Subcutaneous abdominal adipose tissue (tissue), 5 donors: ENCODE results near the gene ADGRL2.

Experiments
- H3K27ac ChIP-seq: one replicate; pipeline ENCODE4 v1.7.0; 2013; ENCODE audit warnings: low read depth, mild to moderate bottlenecking, inconsistent platforms, low read length, moderate library complexity
- H3K27me3 ChIP-seq, 5 donors: one replicate each; pipeline ENCODE4 v1.7.0; 2013; ENCODE audit warnings: low read length in 5 of 5, inconsistent platforms in 1 of 5; ENCODE audit not compliant: control insufficient read depth in 5 of 5, insufficient read depth in 4 of 5
- H3K36me3 ChIP-seq, 5 donors: one replicate each; pipeline ENCODE4 v1.7.0; 2013; ENCODE audit warnings: low read length in 5 of 5; ENCODE audit not compliant: control insufficient read depth in 5 of 5, insufficient read depth in 5 of 5
- H3K4me1 ChIP-seq, 5 donors: one replicate each; pipeline ENCODE4 v1.7.0; 2013; ENCODE audit warnings: low read length in 5 of 5, mild to moderate bottlenecking in 3 of 5, moderate library complexity in 1 of 5; ENCODE audit not compliant: control insufficient read depth in 5 of 5, insufficient read depth in 5 of 5
- H3K4me3 ChIP-seq, 5 donors: one replicate each; pipeline ENCODE4 v1.7.0; 2013; ENCODE audit warnings: low read length in 5 of 5, low read depth in 1 of 5
- H3K9ac ChIP-seq, 5 donors: one replicate each; pipeline ENCODE4 v1.7.0; 2013; ENCODE audit warnings: low read length in 5 of 5, mild to moderate bottlenecking in 4 of 5, moderate library complexity in 3 of 5
- H3K9me3 ChIP-seq, 5 donors: one replicate each; pipeline ENCODE4 v1.7.0; 2013; ENCODE audit warnings: low read length in 5 of 5; ENCODE audit not compliant: control insufficient read depth in 5 of 5
- donor health status: healthy.
- donor health status: healthy.
- donor health status: healthy.
- donor health status: healthy.
- donor health status: healthy.

ADGRL2 gene

DNA sequence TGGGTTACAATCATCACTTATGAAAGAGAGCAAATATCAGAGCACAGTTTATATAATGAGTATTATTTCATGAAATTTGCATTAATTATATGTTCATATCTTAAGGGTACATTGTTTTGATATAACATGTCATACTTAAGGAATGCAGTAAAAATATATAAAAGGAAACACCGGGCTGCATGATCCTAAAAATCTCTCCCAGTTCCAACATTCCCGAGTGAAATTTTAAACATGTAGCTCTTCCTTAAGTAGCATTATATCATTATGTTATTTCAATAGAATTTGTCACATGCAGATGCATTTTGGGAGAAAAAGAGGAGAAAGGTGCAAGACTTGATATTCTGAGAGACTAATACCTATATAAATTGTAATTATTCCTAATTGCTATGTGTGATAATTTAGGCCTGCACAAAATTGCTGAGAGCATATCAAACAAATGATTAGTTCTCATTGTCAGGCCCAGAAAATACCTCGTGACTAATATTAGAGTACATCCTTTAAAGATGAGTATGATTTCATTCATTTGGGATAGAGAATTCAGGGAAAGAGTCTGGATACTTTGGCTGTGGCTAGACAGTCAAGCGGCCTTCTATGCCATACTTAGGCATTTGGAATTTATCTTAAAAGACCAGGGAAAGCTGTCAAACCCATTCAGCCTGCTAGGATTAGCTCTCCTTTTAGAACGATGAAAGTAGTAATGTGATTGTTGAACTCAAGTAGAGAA is 86.8 kb downstream of the ADGRL2 start:
- Histone ChIP-seq H3K27ac (no peak overlapping the region), H3K4me3 (no peak overlapping the region), H3K4me1 (no peaks in the 10 kb centered on the region), H3K36me3 (no peaks in the 10 kb centered on the region), H3K9ac (no peak overlapping the region), H3K27me3 (no peaks in the 10 kb centered on the region), H3K9me3 (no peaks in the 10 kb centered on the region)

DNA sequence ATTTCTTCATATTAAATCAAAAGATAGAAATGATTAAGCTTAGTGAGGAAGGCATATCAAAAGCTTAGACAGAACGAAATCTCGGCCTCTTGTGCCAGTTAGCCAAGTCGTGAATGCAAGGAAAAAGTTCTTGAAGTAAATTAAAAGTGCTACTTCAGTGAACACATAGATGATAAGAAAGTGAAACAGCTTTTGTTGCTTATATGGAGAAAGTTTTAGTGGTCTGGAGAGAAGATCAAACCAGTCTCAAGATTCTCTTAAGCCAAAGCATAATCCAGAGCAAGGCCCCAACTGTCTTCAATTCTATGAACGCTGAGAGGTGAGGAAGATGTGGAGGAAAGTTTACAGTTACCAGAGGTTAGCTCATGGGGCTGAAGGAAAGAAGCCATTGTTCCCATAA is 88.4 kb downstream of the ADGRL2 start:
- H3K9me3 ChIP-seq, result no peaks in the 10 kb centered on the region
- no peak overlapping the region for H3K4me3 ChIP-seq
- H3K9ac ChIP-seq, result no peak overlapping the region
- H3K27ac ChIP-seq, result no peak overlapping the region
- no peaks in the 10 kb centered on the region for H3K36me3 ChIP-seq
- no peaks in the 10 kb centered on the region for H3K27me3 ChIP-seq
- peaks cover 0 to 2% (median 0%) of the 10 kb centered on the region in 5 donors for H3K4me1 ChIP-seq

DNA sequence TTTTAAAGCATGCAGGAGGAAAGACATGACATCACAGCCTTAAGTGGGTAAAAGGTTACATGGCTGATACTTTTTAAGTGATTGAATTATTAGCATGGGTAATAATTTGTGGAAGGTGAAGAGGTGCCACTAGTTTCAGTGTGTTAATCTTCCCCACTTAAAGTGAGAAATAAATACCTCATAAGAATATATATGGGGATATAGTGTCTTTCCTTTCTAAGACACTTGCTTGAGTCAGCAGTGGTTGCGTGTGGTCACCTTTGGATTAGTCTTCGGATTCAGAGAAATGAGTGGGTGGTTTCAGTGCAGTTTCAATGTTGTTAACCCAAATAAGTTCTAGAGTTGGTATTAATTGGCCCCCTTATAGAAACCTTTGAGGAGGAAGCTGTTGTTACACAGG is 94.1 kb downstream of the ADGRL2 start:
- no peak overlapping the region for H3K27ac ChIP-seq
- H3K4me1 ChIP-seq, result peaks cover 0 to 6% (median 2%) of the 10 kb centered on the region in 5 donors
- H3K4me3 ChIP-seq, result no peak overlapping the region

DNA sequence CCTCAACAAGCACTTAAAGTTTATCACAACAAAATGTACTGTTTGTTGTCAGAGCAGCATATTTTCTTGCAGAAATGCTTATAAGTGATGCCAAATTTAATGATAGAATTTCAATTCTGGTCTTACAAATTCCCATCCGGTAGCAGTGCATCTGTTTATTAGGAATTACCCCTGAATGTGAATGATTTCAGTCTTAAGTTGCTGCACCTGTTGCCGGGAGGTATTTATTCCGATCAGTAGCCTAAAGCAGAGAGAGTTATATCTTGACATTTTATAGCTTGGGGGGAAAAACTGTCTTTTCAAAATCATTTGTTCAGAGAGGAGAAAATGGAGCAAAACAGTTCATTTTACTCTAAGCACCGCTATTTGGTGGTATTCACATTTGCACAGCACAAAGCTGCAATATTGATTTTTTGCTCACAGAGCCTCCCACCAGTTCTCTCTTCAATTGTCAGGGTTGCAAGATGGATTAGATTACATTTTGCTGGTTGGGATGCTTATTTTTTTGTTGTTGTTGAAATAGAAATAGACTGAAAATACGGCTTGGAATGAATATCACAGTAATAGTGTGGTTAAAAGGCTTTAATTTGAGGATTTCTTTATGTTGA is 98.6 kb downstream of the ADGRL2 start:
- Histone ChIP-seq H3K27ac (no peak overlapping the region), H3K4me3 (no peak overlapping the region), H3K9me3 (no peaks in the 10 kb centered on the region), H3K36me3 (no peaks in the 10 kb centered on the region), H3K4me1 (peaks cover 0 to 6% (median 0%) of the 10 kb centered on the region in 5 donors), H3K9ac (no peak overlapping the region), H3K27me3 (no peaks in the 10 kb centered on the region)

More for the DNA sequence above, 94.1 kb downstream of the ADGRL2 start:
- Histone ChIP-seq H3K9ac (no peak overlapping the region), H3K36me3 (no peaks in the 10 kb centered on the region), H3K27me3 (no peaks in the 10 kb centered on the region), H3K9me3 (no peaks in the 10 kb centered on the region)

DNA sequence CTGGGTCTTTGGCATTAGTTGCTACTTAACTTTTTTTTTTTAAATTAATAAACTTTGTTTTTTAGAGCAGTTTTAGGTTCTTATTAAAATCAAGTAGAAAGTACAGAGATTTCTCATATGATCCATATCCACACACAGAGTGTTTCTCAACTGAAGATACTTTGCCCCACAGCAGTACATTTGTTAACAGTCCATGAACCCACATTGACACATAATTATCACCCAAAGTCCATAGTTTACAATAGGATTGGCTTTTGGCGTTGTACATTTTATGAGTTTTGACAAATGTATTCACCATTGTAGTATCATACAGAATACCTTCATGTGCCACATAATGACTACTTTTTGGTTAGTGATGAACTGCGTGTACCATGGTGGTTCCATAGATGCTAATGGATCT is 106.8 kb downstream of the ADGRL2 start:
- H3K36me3 ChIP-seq, result peaks cover 0 to 12% (median 6%) of the 10 kb centered on the region in 5 donors
- no peak overlapping the region for H3K4me3 ChIP-seq
- H3K4me1 ChIP-seq, result no peaks in the 10 kb centered on the region
- no peaks in the 10 kb centered on the region for H3K9me3 ChIP-seq
- H3K27ac ChIP-seq, result no peak overlapping the region
- H3K9ac ChIP-seq, result no peak overlapping the region
- H3K27me3 ChIP-seq, result no peaks in the 10 kb centered on the region

DNA sequence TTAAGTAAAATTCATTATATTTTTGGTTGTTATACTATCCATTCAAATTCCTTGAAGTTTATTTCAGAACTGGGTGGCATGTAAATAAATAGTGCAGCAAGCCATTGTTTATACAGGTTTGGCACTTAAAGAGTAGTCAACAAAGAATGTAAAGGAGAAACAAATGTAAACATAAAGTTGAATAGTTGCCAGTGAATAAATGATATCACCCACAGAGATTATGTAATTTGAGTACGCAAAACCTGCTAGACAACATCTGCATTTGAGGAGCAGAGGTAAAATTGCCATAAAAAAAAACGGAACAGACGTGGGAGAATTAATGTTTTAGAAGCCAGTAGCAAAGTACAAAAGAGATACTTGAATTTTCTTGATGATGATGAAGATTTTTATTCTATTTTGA is 111.6 kb downstream of the ADGRL2 start:
- no peak overlapping the region for H3K27ac ChIP-seq
- H3K9ac ChIP-seq, result no peak overlapping the region
- H3K36me3 ChIP-seq, result peaks cover 0 to 10% (median 6%) of the 10 kb centered on the region in 5 donors
- no peak overlapping the region for H3K4me3 ChIP-seq
- H3K4me1 ChIP-seq, result no peaks in the 10 kb centered on the region
- H3K9me3 ChIP-seq, result no peaks in the 10 kb centered on the region
- no peaks in the 10 kb centered on the region for H3K27me3 ChIP-seq

DNA sequence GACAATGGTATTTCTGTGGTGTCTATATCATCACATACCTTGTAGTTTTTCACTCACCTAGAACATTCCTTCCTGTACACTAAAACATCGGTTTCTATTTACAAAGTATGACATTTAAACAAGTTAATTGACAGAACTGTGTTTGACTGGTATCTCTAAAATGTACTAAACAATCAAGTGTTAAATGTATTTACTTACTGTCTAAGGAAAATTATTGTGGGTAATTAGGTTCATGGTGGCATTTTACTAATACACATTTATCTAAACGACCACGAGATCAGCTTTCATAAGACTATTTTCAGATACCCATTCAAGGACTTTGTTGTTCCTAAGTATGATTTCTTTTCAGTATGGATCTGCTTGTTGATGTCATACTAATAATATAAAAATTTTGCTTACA is 115.2 kb downstream of the ADGRL2 start:
- H3K4me3 ChIP-seq, result no peak overlapping the region
- H3K36me3 ChIP-seq, result no peaks in the 10 kb centered on the region
- no peaks in the 10 kb centered on the region for H3K9me3 ChIP-seq
- H3K27me3 ChIP-seq, result no peaks in the 10 kb centered on the region
- no peak overlapping the region for H3K9ac ChIP-seq
- H3K4me1 ChIP-seq, result peaks cover 0 to 9% (median 5%) of the 10 kb centered on the region in 5 donors
- no peak overlapping the region for H3K27ac ChIP-seq

DNA sequence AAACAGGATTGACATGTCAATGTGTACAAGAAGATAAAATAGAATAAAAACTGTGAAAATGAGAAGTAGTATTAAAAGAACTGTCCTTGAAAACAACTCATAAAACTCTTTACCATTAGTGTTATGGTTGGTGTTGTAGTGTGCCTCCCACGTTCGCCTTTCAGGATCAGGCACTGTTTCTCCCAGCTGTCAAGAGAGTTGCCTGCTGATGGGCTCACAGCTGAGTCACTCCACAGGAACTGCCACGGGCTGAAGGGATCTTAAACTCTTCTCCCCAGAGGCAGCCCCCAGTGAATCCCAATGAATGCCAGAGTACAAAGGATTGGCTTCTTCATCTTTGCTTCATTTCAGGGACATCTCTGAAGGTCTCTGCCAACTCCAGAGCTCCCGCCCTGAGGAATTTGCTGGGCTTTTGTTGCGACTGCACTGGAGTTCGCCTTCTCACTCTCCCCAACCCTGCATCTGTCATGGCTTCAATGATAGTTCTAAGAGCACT is 119.6 kb downstream of the ADGRL2 start:
- Histone ChIP-seq H3K4me3 (no peak overlapping the region), H3K9ac (no peak overlapping the region), H3K36me3 (no peaks in the 10 kb centered on the region), H3K27me3 (no peaks in the 10 kb centered on the region), H3K9me3 (no peaks in the 10 kb centered on the region), H3K27ac (no peak overlapping the region), H3K4me1 (peaks cover 0 to 9% (median 5%) of the 10 kb centered on the region in 5 donors)

DNA sequence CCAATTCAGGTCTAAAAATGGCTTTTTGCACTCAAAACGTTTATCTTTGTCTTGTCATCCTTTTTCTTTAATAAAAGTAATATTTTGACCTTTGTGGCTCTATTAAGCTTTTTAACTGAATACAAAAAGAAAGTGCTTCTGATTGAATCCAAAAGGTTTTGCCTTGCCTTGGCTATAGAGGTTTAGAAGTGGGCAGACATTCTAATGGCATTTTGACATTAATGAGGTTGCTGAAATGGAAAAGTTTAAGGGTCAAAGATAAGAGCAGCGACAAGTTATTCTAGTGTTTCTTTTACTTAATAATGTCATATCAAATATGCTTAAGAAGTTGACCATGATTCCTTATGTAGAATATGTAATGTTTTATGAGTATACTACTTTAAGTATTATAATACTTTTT is 120.2 kb downstream of the ADGRL2 start:
- Histone ChIP-seq H3K27ac (no peak overlapping the region), H3K27me3 (no peaks in the 10 kb centered on the region), H3K36me3 (no peaks in the 10 kb centered on the region), H3K9ac (no peak overlapping the region), H3K9me3 (no peaks in the 10 kb centered on the region), H3K4me3 (no peak overlapping the region), H3K4me1 (peaks cover 0 to 9% (median 5%) of the 10 kb centered on the region in 5 donors)

DNA sequence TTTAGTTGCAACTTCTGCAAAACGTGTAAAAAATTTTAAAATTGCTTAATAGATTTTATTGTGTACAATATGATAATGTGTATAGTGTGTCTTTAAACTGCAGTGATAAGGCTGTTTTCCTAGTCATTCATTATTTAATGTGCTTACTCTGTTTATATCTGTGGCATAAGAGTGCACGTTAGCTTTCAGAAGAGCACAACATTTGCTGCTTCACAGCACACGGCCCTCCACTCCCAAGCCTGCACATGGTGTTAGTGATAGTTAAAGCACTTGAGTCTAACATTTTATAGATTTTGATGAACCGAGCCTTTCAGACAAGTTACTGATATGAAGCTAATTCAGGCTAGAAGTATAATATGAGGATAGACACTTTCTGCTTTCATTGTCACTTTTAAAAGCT is 120.6 kb downstream of the ADGRL2 start:
- H3K36me3 ChIP-seq, result no peaks in the 10 kb centered on the region
- peaks cover 0 to 9% (median 5%) of the 10 kb centered on the region in 5 donors for H3K4me1 ChIP-seq
- no peak overlapping the region for H3K9ac ChIP-seq
- H3K27me3 ChIP-seq, result no peaks in the 10 kb centered on the region
- H3K4me3 ChIP-seq, result no peak overlapping the region
- H3K9me3 ChIP-seq, result no peaks in the 10 kb centered on the region
- no peak overlapping the region for H3K27ac ChIP-seq
